GM10248 (cell line): Measurements from ENCODE around the gene HOXB9.

Source experiments
- CTCF ChIA-PET: fragments of 300-600 bp; sonication (Branson Sonifier 250); formaldehyde crosslinking; extraction: SDS; loops from one replicate; lab custom pipeline; 2021; ENCODE audit warnings: antibody characterized with exemption; lab: Yijun Ruan, JAX
- POLR2A ChIA-PET: fragments of 350-650 bp; sonication (Branson Sonifier 250); formaldehyde crosslinking; extraction: SDS; loops from one replicate; lab custom pipeline; 2020; ENCODE audit warnings: antibody characterized with exemption; lab: Yijun Ruan, JAX
- DNase-seq: peaks from one replicate; pipeline ENCODE4 v3.0.0; 2012; ENCODE audit errors: extremely low spot score
- TF ChIP-seq, protein P1 (sequence below): IDR thresholded peaks from 2 replicates; pipeline ENCODE4 v1.5.1; 2012; ENCODE audit warnings: mild to moderate bottlenecking, low read depth; ENCODE audit errors: extremely low read depth, missing control alignments, control extremely low read depth

The HOXB9 gene

DNA sequence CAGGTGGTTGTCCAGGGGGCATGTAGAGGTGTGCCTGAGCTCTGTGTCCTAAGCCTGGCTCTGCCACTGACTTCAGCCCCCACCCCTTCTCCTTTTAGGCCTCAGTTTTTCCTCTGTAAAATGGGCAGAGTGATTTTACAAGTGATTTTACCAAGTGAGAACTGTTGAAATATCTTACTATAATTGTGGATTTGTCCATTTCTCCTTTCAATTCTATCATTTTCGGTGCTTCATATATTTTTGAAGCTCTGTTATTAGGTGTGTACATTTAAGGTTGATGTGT, 21.7 kb upstream of the HOXB9 start:
- CTCF ChIA-PET, result interaction anchor here (1.4 to 5.6 kb wide), 3 partner anchors 11 to 385 kb away, joined by 4 to 25 read pairs (median 4); no protein-coding TSS in a partner anchor
- POLR2A ChIA-PET, result no interaction called here
- TF ChIP-seq, protein P1, sequence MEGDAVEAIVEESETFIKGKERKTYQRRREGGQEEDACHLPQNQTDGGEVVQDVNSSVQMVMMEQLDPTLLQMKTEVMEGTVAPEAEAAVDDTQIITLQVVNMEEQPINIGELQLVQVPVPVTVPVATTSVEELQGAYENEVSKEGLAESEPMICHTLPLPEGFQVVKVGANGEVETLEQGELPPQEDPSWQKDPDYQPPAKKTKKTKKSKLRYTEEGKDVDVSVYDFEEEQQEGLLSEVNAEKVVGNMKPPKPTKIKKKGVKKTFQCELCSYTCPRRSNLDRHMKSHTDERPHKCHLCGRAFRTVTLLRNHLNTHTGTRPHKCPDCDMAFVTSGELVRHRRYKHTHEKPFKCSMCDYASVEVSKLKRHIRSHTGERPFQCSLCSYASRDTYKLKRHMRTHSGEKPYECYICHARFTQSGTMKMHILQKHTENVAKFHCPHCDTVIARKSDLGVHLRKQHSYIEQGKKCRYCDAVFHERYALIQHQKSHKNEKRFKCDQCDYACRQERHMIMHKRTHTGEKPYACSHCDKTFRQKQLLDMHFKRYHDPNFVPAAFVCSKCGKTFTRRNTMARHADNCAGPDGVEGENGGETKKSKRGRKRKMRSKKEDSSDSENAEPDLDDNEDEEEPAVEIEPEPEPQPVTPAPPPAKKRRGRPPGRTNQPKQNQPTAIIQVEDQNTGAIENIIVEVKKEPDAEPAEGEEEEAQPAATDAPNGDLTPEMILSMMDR, result no peak
- no peak for DNase-seq

DNA sequence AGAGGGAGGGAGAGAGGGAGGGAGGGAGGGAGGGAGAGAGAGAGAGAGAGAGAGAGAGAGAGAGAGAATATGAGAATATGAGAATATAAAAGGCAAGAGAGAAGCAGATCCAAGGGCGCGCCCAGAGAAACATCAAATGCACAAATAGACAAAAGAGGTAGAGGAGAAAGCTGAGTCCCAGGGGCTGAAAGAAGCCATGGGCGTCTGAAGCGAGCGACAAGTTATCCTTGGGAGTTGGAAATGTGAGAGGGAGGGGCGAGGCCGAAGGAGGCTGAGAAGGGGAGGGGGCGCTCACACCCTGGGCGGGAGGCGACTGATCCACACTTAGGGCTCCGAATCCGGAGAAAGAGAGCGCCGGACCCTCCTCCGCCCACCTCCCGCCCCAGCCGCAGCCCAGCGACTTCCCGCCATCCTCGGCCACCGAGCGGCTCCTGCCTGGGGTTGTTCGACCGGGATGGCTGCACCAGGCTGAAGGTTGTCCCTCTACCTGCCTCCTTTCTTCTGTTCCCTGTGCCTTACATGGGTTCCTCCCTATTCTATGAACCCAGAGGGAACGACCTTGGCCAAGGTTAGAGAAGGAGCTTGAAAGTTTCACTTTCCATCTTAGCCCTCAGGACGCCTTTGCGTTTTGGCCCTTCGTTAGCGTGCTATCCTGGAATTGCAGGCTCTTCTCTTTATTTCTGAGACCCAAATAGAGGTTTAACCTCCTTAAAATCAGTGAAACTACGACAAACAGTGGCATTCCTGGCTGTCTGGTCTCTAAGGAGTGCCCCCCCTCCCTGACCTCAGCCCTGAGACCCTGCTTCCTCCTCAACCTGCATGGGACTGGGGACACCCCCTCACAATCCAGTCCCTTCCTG, 21.2 kb upstream of the HOXB9 start:
- ChIA-PET CTCF (interaction anchor here (0.7 to 5.6 kb wide), 4 partner anchors 11 to 385 kb away, joined by 3 to 25 read pairs (median 4); no protein-coding TSS in a partner anchor), POLR2A (no interaction called here)
- TF ChIP-seq, protein P1, result no peak
- no peak for DNase-seq

DNA sequence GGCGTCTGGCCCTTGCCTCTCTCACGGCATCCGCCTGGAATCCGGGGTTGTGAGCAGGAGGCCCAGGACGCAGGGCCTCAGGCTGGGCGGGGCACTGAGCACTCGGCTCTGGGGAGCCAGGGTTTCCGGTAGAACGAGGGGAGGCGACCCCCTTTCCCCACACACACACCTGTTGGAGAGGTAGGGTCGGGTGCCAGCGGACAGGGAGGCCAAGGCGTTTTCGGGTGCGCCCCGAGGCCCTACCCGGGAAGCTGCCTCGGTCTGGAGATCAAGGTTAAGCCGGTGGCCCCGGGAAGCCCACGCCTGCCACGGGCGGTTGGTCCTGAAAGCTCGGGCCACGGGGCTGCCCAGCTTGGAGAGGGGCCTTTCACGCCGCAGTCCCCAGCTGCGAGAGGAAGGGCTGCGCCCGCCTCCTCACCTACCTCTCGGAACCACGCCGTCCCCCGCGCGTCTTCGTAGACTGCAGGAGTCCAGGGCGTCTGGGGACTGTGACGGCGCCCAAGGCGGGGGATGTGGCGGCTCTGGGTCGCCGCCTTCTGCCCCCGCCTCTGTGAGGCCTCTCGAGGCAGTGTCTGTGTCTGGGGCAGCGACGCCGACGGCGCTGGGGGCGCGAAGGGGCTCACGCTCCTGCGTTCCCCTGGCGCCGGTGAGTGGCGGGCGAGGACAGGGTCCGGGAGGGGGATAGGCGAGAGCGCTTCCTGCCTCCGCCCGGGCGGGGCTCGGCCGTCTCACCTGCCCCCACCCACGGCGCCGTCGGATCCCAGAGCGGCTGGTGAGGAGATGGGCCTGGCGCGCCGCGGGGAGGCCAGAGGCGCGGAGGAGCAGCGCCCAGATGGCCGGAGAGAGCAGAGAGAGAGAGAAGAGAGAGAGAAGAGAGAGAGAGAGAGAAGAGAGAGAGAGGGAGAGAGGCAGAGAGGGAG, 20.3 kb upstream of the HOXB9 start:
- ChIA-PET CTCF (interaction anchor here (5.6 kb wide), 1 partner anchor 10 kb away, joined by 25 read pairs; no protein-coding TSS in a partner anchor), POLR2A (interaction anchor here (0.6 kb wide), 1 partner anchor 1776 kb away, joined by 8 read pairs; no protein-coding TSS in a partner anchor)
- DNase-seq, result peak; percentile 67
- TF ChIP-seq, protein P1, result no peak

DNA sequence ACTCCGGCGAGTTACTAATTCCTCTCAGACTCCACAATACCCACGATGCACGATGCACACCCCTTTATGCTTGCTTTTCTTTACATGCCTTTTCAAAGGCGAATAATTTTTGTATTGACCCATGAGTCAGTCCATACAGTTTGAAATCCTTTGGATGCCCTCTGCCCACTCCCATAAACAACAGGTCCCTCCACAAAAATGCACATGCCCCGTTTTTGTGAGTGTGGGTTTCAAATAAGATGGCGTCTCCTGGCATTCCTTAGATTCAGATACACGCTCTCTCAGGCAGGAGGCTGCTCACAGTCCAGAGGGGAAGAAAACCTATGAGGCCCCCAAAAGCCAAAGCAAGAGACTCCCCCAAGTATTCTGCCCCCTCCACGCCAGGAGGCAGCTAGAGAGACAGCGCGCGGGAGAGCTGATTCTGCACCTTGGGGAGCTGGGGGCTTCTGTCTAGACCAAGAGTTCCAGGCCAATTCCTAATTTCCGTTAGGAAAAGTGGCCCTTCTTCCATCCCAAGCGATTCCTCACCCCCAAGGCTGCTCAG, 19.6 kb upstream of the HOXB9 start:
- TF ChIP-seq, protein P1, result no peak
- CTCF ChIA-PET, result interaction anchor here (5.6 kb wide), 1 partner anchor 9 kb away, joined by 25 read pairs; no protein-coding TSS in a partner anchor
- POLR2A ChIA-PET, result interaction anchor here (0.6 kb wide), 1 partner anchor 1777 kb away, joined by 8 read pairs; no protein-coding TSS in a partner anchor
- DNase-seq, result no peak

DNA sequence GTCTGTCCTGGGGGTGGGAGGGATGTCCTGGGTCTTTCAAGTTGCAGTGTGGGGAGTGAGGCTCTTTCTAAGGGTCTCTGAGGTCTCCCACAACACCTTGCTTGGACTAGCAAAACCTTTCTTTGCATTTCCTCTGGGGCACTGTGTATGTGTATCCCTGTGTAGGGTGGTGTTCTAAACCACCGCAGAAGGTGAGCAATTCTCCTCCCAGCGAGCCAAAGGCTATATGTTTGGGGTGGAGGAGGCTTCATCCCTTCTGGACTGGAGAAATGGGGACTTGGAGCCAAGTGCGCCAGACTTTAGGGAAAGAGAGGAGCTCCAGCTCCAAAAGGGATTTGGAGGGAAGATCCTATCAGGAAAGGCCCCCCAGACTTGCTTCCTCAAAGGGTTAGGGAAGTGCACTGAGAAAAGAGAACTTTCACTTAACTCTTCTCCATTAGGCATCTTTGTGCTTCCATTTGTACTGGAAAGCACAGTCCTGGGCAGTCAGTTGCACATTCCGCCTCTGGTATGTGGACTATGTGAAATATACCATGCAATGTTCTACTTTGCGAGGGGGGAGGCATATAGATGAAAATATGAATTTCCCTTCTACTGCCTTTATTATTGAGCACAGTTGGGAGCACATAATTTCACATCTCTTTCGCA, 18.9 kb upstream of the HOXB9 start:
- DNase-seq, result no peak
- TF ChIP-seq, protein P1, result no peak
- ChIA-PET POLR2A (no interaction called here), CTCF (interaction anchor here (5.6 kb wide), 1 partner anchor 8 kb away, joined by 25 read pairs; no protein-coding TSS in a partner anchor)
